Measurements from ENCODE around the gene BORCS5.

The BORCS5 gene

DNA sequence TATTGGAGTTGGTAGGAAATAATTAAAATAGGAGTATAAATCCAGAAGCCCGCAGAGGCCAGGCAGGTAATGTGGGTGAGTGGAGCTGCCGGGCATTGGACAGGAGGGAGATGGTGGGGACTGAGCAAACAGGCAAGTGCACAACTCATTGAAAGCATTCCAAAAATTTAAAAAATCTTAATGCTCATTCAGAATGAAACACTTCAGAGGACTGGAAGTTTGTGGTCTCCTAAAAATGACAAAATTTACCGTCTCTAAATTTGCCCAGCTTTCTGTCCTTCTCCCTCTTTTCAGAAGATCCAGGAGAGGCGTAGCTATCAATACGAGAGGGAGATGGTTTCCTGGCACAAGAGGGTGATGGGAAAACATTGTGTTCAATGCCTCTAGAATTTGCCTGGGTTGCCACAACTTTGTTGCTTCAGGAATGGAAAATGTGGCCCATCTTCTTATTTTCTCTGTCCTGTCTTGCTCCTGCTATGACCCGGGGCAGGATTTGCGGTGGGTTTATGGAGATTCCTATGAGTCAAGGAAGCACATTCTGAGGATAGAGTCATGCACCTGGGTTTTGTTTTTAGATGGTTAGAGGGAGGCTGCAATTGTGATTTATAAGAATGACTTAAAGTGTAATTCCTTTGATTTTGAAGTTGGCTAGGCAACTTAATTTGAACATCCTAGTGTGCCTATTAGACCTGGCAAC is 72.2 kb downstream of the BORCS5 start:
- TF ChIP-seq, protein P1, sequence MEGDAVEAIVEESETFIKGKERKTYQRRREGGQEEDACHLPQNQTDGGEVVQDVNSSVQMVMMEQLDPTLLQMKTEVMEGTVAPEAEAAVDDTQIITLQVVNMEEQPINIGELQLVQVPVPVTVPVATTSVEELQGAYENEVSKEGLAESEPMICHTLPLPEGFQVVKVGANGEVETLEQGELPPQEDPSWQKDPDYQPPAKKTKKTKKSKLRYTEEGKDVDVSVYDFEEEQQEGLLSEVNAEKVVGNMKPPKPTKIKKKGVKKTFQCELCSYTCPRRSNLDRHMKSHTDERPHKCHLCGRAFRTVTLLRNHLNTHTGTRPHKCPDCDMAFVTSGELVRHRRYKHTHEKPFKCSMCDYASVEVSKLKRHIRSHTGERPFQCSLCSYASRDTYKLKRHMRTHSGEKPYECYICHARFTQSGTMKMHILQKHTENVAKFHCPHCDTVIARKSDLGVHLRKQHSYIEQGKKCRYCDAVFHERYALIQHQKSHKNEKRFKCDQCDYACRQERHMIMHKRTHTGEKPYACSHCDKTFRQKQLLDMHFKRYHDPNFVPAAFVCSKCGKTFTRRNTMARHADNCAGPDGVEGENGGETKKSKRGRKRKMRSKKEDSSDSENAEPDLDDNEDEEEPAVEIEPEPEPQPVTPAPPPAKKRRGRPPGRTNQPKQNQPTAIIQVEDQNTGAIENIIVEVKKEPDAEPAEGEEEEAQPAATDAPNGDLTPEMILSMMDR (IDR thresholded peaks at IDR 0.05; ENCODE audit: low read depth, low read length), result no peak
- Histone ChIP-seq H3K36me3 (no peaks in the 10 kb centered on the region), H3K9me3 (no peaks in the 10 kb centered on the region), H3K4me1 (no peaks in the 10 kb centered on the region; the same call in 1 of the 2 replicates), H3K4me3 (ENCODE audit: low read depth, low read length) (no peak overlapping the region), H3K27me3 (no peaks in the 10 kb centered on the region)
- no peak for DNase-seq

DNA sequence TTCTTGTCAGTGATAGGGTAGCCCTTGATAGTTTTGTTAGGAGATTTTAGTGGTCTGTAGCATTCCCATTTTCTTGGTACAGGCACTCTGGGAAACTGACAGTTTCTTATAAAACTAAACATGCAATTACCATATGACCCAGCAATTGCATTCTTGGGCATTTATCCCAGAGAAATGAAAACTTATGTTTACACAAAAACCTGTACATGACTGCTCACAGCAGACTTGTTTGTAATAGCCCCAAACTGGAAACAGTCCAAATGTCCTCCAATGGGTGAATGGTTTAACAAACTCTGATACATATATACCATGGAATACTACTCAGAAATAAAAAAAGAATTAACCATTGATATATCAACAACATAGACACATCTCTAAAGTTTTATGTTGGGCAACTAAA is 75.5 kb downstream of the BORCS5 start:
- Histone ChIP-seq H3K4me1 (no peaks in the 10 kb centered on the region; the same call in 1 of the 2 replicates), H3K4me3 (ENCODE audit: low read depth, low read length) (no peak overlapping the region), H3K9me3 (no peaks in the 10 kb centered on the region), H3K27me3 (no peaks in the 10 kb centered on the region), H3K36me3 (no peaks in the 10 kb centered on the region)
- DNase-seq, result no peak
- TF ChIP-seq, protein P1 (IDR thresholded peaks at IDR 0.05; ENCODE audit: low read depth, low read length), result no peak

DNA sequence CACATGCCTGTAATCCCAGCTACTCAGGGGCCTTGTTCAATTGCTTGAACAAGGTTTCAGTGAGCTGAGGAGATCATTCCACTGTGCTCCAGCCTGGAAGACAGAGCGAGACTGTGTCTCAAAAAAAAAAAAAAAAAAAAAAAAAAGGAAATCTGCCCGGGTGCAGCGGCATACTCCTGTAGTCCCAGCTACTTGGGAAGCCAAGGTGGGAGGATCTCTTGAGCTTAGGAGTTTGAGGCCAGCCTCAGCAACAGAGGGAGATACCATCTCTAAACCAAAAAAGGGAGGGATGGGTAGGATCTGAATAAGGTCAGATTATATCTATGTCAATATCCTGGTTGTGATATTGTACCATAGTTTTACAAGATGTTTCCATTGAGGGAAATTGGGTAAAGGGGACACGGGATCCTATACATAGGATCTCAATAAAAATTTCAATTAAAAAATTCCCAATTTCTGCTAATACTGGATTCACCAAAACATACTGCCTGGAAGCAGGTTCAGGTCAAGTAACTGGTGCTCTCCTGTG is 76.4 kb downstream of the BORCS5 start:
- H3K4me3 ChIP-seq (ENCODE audit: low read depth, low read length), result no peak overlapping the region
- DNase-seq, result no peak
- TF ChIP-seq, protein P1 (IDR thresholded peaks at IDR 0.05; ENCODE audit: low read depth, low read length), result no peak
- H3K36me3 ChIP-seq, result no peaks in the 10 kb centered on the region
- H3K27me3 ChIP-seq, result no peaks in the 10 kb centered on the region
- no peaks in the 10 kb centered on the region; the same call in 1 of the 2 replicates for H3K4me1 ChIP-seq
- no peaks in the 10 kb centered on the region for H3K9me3 ChIP-seq

DNA sequence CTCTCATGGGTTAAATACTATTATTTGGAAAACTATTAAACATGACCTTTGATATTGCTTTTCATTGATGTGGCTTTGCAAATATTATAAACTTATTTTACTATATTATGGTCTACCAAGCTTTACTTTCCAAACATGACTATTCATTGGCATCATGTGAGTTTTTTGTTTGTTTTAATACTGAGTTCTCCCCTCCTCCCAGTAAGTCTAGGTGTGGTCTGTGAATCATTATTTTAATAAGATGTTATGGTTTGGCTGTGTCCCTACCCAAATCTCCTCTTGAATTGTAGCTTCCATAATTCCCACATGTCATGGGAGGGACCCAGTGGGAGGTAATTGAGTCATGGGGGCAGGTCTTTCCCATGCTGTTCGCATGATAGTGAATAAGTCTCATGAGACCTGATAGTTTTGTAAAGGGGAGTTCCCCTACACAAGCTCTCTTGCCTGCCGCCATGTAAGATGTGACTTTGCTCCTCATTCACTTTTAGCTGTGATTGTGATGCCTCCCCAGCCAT is 80.0 kb downstream of the BORCS5 start:
- Histone ChIP-seq H3K4me3 (ENCODE audit: low read depth, low read length) (no peak overlapping the region), H3K4me1 (no peaks in the 10 kb centered on the region), H3K9me3 (no peaks in the 10 kb centered on the region), H3K27me3 (no peaks in the 10 kb centered on the region), H3K36me3 (no peaks in the 10 kb centered on the region)
- TF ChIP-seq, protein P1 (IDR thresholded peaks at IDR 0.05; ENCODE audit: low read depth, low read length), result no peak
- no peak for DNase-seq

DNA sequence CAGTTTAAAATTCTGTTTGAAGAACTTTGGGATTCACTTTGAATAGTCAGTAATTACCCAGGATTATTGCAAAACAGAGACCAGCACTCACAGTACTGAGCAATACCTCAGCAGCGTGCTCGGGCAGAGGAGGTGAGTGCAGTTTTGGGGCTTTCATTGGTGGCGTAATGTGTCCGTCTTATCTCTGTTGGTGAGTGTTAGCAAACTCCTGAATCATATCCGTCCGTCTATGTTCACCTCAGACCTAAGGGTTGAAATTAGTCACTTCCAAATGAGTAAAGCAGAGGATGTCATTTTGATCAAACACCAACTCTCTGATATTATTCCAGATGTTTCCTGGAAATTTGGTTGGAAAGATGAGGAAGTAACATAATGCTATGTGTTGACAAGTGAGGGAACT is 82.8 kb downstream of the BORCS5 start:
- H3K9me3 ChIP-seq, result no peaks in the 10 kb centered on the region
- no peaks in the 10 kb centered on the region for H3K27me3 ChIP-seq
- DNase-seq, result no peak
- H3K36me3 ChIP-seq, result no peaks in the 10 kb centered on the region
- no peak overlapping the region for H3K4me3 ChIP-seq (ENCODE audit: low read depth, low read length)
- TF ChIP-seq, protein P1 (IDR thresholded peaks at IDR 0.05; ENCODE audit: low read depth, low read length), result no peak
- H3K4me1 ChIP-seq, result peaks cover 3% of the 10 kb centered on the region; the same call in 1 of the 2 replicates
